A549 (cell line): Measurements from ENCODE around the gene APBA1. TPM values are rescaled to one million over a fixed set of nuclear protein-coding genes. Genes with fewer than 3 reads are reported as not detected.

Experiments
- ATAC-seq, 2 experiments: fragments of 200-7000 bp in 1 of 2; fragments of >200 bp in 1 of 2; cut with Nextera tagmentation in 1 of 2; cut with Tn5 transposase in 1 of 2; 3 replicates each; pipeline versions ENCODE4 v1.8.0 to v1.9.1; 2018 to 2020; ENCODE audit warnings: mild to moderate bottlenecking in 1 of 2, moderate library complexity in 1 of 2
- CTCF ChIA-PET: fragments of 300-600 bp; sonication (Branson Sonifier 250); formaldehyde crosslinking; extraction: SDS; loops from one replicate; lab custom pipeline; 2021; ENCODE audit warnings: antibody characterized with exemption, inconsistent platforms; lab: Yijun Ruan, JAX
- POLR2A ChIA-PET: fragments of 350-600 bp; formaldehyde crosslinking; extraction: SDS; loops from one replicate; lab custom pipeline; 2021; ENCODE audit warnings: antibody characterized with exemption, inconsistent platforms; lab: Yijun Ruan, JAX
- DNase-seq, 2 experiments: peaks; one replicate each; pipeline versions ENCODE4 v3.0.0 to v3.0.0-alpha.2; 2011 to 2016; ENCODE audit warnings: low read depth in 1 of 2, low spot score in 1 of 2
- FAIRE-seq: peaks from 2 replicates; lab custom pipeline; 2011; peaks lifted over from hg19 to GRCh38; lab: Jason Lieb, UNC
- H3K27ac ChIP-seq, 2 experiments: fragments of >200 bp; sonication (Bioruptor Twin); formaldehyde crosslinking; 3 replicates each; pipeline ENCODE4 v1.5.1; 2016 to 2017
- H3K4me1 ChIP-seq: fragments of >200 bp; sonication (Bioruptor Twin); formaldehyde crosslinking; 3 replicates; pipeline ENCODE4 v1.6.1; 2016
- H3K4me2 ChIP-seq: fragments of >200 bp; sonication (Bioruptor Twin); formaldehyde crosslinking; 3 replicates; pipeline ENCODE4 v1.6.1; 2016
- H3K4me3 ChIP-seq: fragments of >200 bp; sonication (Bioruptor Twin); formaldehyde crosslinking; 3 replicates; pipeline ENCODE4 v1.5.1; 2016
- H3K9me3 ChIP-seq: fragments of >200 bp; sonication (Bioruptor Twin); formaldehyde crosslinking; 3 replicates; pipeline ENCODE4 v1.6.1; 2016
- CHD2 ChIP-seq: fragments of 150-350 bp; IDR thresholded peaks from 2 replicates; pipeline ENCODE4 v1.6.1; 2014; ENCODE audit warnings: low read length; ENCODE audit not compliant: partially characterized antibody
- CHD4 ChIP-seq: fragments of 200-600 bp; sonication (generic); IDR thresholded peaks from 2 replicates; pipeline ENCODE4 v1.6.1; 2016; ENCODE audit warnings: antibody characterized with exemption, mild to moderate bottlenecking, borderline replicate concordance
- EHF ChIP-seq: fragments of 250-450 bp; sonication (Bioruptor Pico); IDR thresholded peaks from 2 replicates; pipeline ENCODE4 v1.5.0; 2020; ENCODE audit warnings: mild to moderate bottlenecking
- FOSB ChIP-seq: fragments of 250-450 bp; sonication (Bioruptor Pico); IDR thresholded peaks from 2 replicates; pipeline ENCODE4 v1.5.0; 2020; ENCODE audit warnings: mild to moderate bottlenecking, moderate library complexity
- FOSL2 ChIP-seq, 2 experiments: fragments of 450-650 bp in 1 of 2; fragments of >200 bp in 1 of 2; sonication (Bioruptor Twin) in 1 of 2; formaldehyde crosslinking; IDR thresholded peaks; 2 replicates each; pipeline versions ENCODE4 v1.5.0 to v1.6.1; 2016 to 2020; ENCODE audit warnings: mild to moderate bottlenecking in 1 of 2, moderate library complexity in 1 of 2
- HMGXB4 ChIP-seq: fragments of 250-450 bp; sonication (Bioruptor Pico); IDR thresholded peaks from 2 replicates; pipeline ENCODE4 v1.5.0; 2021; ENCODE audit warnings: mild to moderate bottlenecking, moderate library complexity, borderline replicate concordance
- HOXB5 ChIP-seq: fragments of 250-450 bp; sonication (Bioruptor Pico); IDR thresholded peaks from 2 replicates; pipeline ENCODE4 v1.5.0; 2020; ENCODE audit warnings: mild to moderate bottlenecking, moderate library complexity
- MAFK ChIP-seq: fragments of 450-650 bp; IDR thresholded peaks from 2 replicates; pipeline ENCODE4 v1.6.1; 2014; ENCODE audit not compliant: partially characterized antibody
- MAZ ChIP-seq: fragments of 150-350 bp; IDR thresholded peaks from 2 replicates; pipeline ENCODE4 v1.6.1; 2014; ENCODE audit warnings: antibody characterized with exemption, low read depth, low read length, borderline replicate concordance
- MYC ChIP-seq: IDR thresholded peaks from 2 replicates; pipeline ENCODE4 v1.6.1; 2012; ENCODE audit warnings: mild to moderate bottlenecking, inconsistent platforms, low read length, improper control_type of control experiment, borderline replicate concordance
- PBX3 ChIP-seq: IDR thresholded peaks from 2 replicates; pipeline ENCODE4 v1.6.1; 2012
- POLR2A ChIP-seq: IDR thresholded peaks from 2 replicates; pipeline ENCODE4 v1.6.1; 2012; ENCODE audit warnings: mild to moderate bottlenecking, low read length
- RCOR1 ChIP-seq: fragments of 150-350 bp; IDR thresholded peaks from 2 replicates; pipeline ENCODE4 v1.6.1; 2014; ENCODE audit warnings: antibody characterized with exemption, low read length, low read depth
- RFX5 ChIP-seq: fragments of 450-650 bp; IDR thresholded peaks from 2 replicates; pipeline ENCODE4 v1.7.1; 2014; ENCODE audit warnings: antibody characterized with exemption, mild to moderate bottlenecking, moderate library complexity
- RNF2 ChIP-seq: fragments of 200-600 bp; sonication (generic); IDR thresholded peaks from 2 replicates; pipeline ENCODE4 v1.6.1; 2016; ENCODE audit warnings: low read depth, mild to moderate bottlenecking, antibody characterized with exemption, moderate library complexity, borderline replicate concordance
- ZFP36 ChIP-seq: fragments of 450-650 bp; IDR thresholded peaks from 2 replicates; pipeline ENCODE4 v1.6.1; 2014; ENCODE audit warnings: borderline replicate concordance; ENCODE audit not compliant: partially characterized antibody
- ZNF302 ChIP-seq: fragments of 250-450 bp; sonication (Bioruptor Pico); IDR thresholded peaks from 2 replicates; pipeline ENCODE4 v1.9.0; 2021; ENCODE audit warnings: inconsistent platforms, mild to moderate bottlenecking, moderate library complexity
- WGBS: methylation state at CpG from one replicate; pipeline ENCODE4 v1.1.6; 2017; ENCODE audit errors: missing lambda C conversion rate; 5-methylcytosine and 5-hydroxymethylcytosine counted together
- polyA plus RNA-seq, 4 experiments: library from polyadenylated mRNA; depleted of rRNA in 3 of 4; stranded (reverse); fragments of >200 nt; fragmentation: RNase III in 1 of 4; extraction: RNeasy Plus Mini Kit Qiagen cat#74134 plus additional on column Dnase treatment in 1 of 4; gene quantifications; 2 replicates in 3 of 4; 3 replicates in 1 of 4; pipeline ENCODE4 v1.2.3, GENCODE V29; 2011 to 2017
- TF ChIP-seq, protein P1 (sequence below): IDR thresholded peaks from 2 replicates; pipeline ENCODE4 v1.6.1; 2012; ENCODE audit warnings: low read depth, borderline replicate concordance
- TF ChIP-seq, protein P2 (sequence below): fragments of >200 bp; sonication (Bioruptor Twin); formaldehyde crosslinking; IDR thresholded peaks from 3 replicates; pipeline ENCODE4 v1.5.1; 2016

APBA1 gene
- polyA plus RNA-seq, 2 of the 4 experiments (the other 2 are of a cell fraction) = 0.22 to 1.6 TPM

DNA sequence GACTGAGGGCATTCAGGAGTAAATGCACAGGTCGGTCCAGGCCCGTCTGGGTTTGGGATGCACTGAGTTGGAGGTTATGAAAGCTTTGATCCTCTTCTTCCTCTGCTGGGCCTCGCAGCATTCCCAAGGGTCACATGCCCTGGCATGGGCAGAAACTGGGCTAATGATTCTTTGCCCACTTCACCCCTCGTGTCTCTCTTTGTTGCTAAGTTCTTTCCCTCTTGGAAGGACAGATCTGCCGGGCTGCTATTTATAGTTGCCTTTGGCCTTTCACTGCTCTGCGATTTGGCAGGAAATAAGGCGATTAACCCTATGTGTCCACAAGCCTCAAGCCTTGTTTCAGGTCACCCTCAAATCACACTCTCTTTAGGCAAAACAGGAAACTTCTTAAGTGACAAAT is 280.2 kb downstream of the APBA1 start:
- no peaks in the 10 kb centered on the region for H3K4me1 ChIP-seq
- ChIA-PET CTCF (interaction anchor here (1.8 kb wide), 1 partner anchor 356 kb away, joined by 4 read pairs; the partner anchor contains the start of gene FXN), POLR2A (no interaction called here)
- no peaks in the 10 kb centered on the region for H3K9me3 ChIP-seq
- ATAC-seq (no peak), FAIRE-seq (no peak)
- H3K4me3 ChIP-seq = no peak overlapping the region
- H3K4me2 ChIP-seq = no peak overlapping the region
- no peak for TF ChIP-seq HMGXB4 (CRISPR knock-in tag)
- TF ChIP-seq RFX5 = no peak
- no peak for TF ChIP-seq CHD4
- no peak for TF ChIP-seq RNF2
- no peak for TF ChIP-seq PBX3
- no peak for TF ChIP-seq FOSB (CRISPR knock-in tag)
- no peak for TF ChIP-seq FOSL2 (IDR thresholded peaks at IDR 0.05)
- no peak for TF ChIP-seq FOSL2 (CRISPR knock-in tag; IDR thresholded peaks at IDR 0.05)
- no peak for TF ChIP-seq MAFK
- TF ChIP-seq HOXB5 (CRISPR knock-in tag) = no peak
- TF ChIP-seq, protein P1, sequence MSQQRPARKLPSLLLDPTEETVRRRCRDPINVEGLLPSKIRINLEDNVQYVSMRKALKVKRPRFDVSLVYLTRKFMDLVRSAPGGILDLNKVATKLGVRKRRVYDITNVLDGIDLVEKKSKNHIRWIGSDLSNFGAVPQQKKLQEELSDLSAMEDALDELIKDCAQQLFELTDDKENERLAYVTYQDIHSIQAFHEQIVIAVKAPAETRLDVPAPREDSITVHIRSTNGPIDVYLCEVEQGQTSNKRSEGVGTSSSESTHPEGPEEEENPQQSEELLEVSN = no peak
- no peak for TF ChIP-seq ZFP36
- TF ChIP-seq MYC = no peak
- TF ChIP-seq, all 56 proteins: peak for 0
- DNase-seq = no peak
- no peak overlapping the region for H3K27ac ChIP-seq
- 49% methylated on average over 7 of the region's 7 CpGs for WGBS

GRCh38 chr9:69391487-69391886 is 280.7 kb downstream of the APBA1 start:
- DNase-seq (no peak), ATAC-seq (no peak), FAIRE-seq (no peak)
- ChIA-PET CTCF (interaction anchor here (1.8 kb wide), 1 partner anchor 356 kb away, joined by 4 read pairs; the partner anchor contains the start of gene FXN), POLR2A (no interaction called here)
- Histone ChIP-seq H3K9me3 (no peaks in the 10 kb centered on the region), H3K4me3 (no peak overlapping the region), H3K4me2 (no peak overlapping the region), H3K27ac (no peak overlapping the region), H3K4me1 (no peaks in the 10 kb centered on the region)
- WGBS = 90% methylated on average over 2 of the region's 11 CpGs
- TF ChIP-seq EHF (CRISPR knock-in tag) (no peak), CHD2 (no peak), RCOR1 (no peak), ZNF302 (CRISPR knock-in tag) (no peak), POLR2A (no peak), HMGXB4 (CRISPR knock-in tag) (no peak), CHD4 (no peak), MAZ (no peak)
- TF ChIP-seq, protein P2, sequence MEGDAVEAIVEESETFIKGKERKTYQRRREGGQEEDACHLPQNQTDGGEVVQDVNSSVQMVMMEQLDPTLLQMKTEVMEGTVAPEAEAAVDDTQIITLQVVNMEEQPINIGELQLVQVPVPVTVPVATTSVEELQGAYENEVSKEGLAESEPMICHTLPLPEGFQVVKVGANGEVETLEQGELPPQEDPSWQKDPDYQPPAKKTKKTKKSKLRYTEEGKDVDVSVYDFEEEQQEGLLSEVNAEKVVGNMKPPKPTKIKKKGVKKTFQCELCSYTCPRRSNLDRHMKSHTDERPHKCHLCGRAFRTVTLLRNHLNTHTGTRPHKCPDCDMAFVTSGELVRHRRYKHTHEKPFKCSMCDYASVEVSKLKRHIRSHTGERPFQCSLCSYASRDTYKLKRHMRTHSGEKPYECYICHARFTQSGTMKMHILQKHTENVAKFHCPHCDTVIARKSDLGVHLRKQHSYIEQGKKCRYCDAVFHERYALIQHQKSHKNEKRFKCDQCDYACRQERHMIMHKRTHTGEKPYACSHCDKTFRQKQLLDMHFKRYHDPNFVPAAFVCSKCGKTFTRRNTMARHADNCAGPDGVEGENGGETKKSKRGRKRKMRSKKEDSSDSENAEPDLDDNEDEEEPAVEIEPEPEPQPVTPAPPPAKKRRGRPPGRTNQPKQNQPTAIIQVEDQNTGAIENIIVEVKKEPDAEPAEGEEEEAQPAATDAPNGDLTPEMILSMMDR = no peak
